Activated CD4-positive, alpha-beta T cell treated with anti-CD3 and anti-CD28 coated beads for 36 hours (primary cell): Measurements from ENCODE around the gene CLCN1. TPM values are rescaled to one million over a fixed set of nuclear protein-coding genes. Genes with fewer than 3 reads are reported as not detected.
A peak's percentile ranks its signal among the peaks of the same experiment; 100 is the strongest.

Experiments used
- ATAC-seq: fragments of 200-7000 bp; cut with Tn5 transposase; one replicate; pipeline ENCODE4 v1.10.0; 2021; ENCODE audit warnings: mild to moderate bottlenecking, moderate library complexity
- CTCF ChIA-PET: fragments of 350-600 bp; sonication (Branson Sonifier 250); formaldehyde crosslinking; loops from one replicate; lab custom pipeline; 2021; ENCODE audit warnings: antibody characterized with exemption; lab: Charles Lee
- POLR2A ChIA-PET: fragments of 350-600 bp; sonication (Branson Sonifier 250); formaldehyde crosslinking; loops from one replicate; lab custom pipeline; 2021; ENCODE audit warnings: antibody characterized with exemption, inconsistent platforms; lab: Charles Lee
- DNase-seq: peaks from one replicate; pipeline ENCODE4 v3.0.0-alpha.2; 2020
- H3K27ac Mint-ChIP-seq: one replicate; pipeline ENCODE4 v1.8.0; 2021; ENCODE audit warnings: mixed read lengths
- H3K27me3 Mint-ChIP-seq: one replicate; pipeline ENCODE4 v1.8.0; 2021; ENCODE audit warnings: mixed read lengths
- H3K36me3 Mint-ChIP-seq: one replicate; pipeline ENCODE4 v1.8.0; 2021; ENCODE audit warnings: low read depth, mixed read lengths
- H3K4me1 Mint-ChIP-seq: one replicate; pipeline ENCODE4 v1.8.0; 2021; ENCODE audit warnings: mixed read lengths
- H3K4me3 Mint-ChIP-seq: one replicate; pipeline ENCODE4 v1.8.0; 2021; ENCODE audit warnings: mild to moderate bottlenecking, moderate library complexity, mixed read lengths
- H3K9me3 Mint-ChIP-seq: one replicate; pipeline ENCODE4 v1.8.0; 2021; ENCODE audit warnings: low read depth, mixed read lengths
- intact Hi-C, 2 experiments: fragments of 100-400 bp; cut with DNase I in 1 of 2; cut with micrococcal nuclease in 1 of 2; formaldehyde crosslinking; loops; one replicate each; pipeline versions ENCODE4 v1.14.2 to v1.15.1; 2022 to 2024; cut with DNase I, micrococcal nuclease
- total RNA-seq, 2 experiments: library from RNA; stranded (reverse); gene quantifications; one replicate each; pipeline ENCODE4 v1.2.3, GENCODE V29; 2021

Gene CLCN1
- total RNA-seq, 2 experiments from 2014 or later, result 0.07 to 0.09 TPM

DNA sequence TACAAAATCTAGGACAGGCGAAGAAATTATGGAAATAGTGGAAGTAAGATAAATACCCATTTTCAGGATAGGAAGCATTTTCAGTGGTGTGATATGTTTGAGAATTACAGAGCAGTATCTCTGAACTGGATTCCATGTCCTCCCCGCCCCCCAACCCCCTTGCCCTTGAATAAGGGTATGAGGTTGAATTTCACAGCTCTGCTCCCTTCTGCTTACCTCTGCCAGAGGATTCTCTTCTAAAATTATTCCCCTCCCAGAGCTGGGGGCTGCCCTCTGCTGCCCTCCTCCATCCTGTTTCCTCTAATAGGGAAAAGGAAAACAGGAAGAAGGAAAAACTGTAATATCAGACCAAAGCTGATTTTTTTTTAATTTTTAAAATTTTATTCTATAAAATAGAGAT is 7.3 kb upstream of the CLCN1 start:
- ChIA-PET POLR2A (interaction anchor here (0.7 to 2.5 kb wide), 3 partner anchors 15 to 68 kb away, joined by 3 to 9 read pairs (median 5); no protein-coding TSS in a partner anchor), CTCF (interaction anchor here (0.5 to 3.1 kb wide), 9 partner anchors 8 to 705 kb away, joined by 3 to 26 read pairs (median 4); no protein-coding TSS in a partner anchor)
- H3K9me3 Mint-ChIP-seq, result no peaks in the 10 kb centered on the region
- peaks cover 48% of the 10 kb centered on the region for H3K4me1 Mint-ChIP-seq
- H3K4me3 Mint-ChIP-seq, result no peak overlapping the region
- H3K27ac Mint-ChIP-seq, result peak overlapping the region; percentile 2
- intact Hi-C loops, result loop anchor here in 1 of 2 experiments (5.0 kb wide), 1 partner anchor 109 kb away; no protein-coding TSS in a partner anchor
- H3K27me3 Mint-ChIP-seq, result no peaks in the 10 kb centered on the region
- ATAC-seq, result no peak
- H3K36me3 Mint-ChIP-seq, result peaks cover 54% of the 10 kb centered on the region
- no peak for DNase-seq

DNA sequence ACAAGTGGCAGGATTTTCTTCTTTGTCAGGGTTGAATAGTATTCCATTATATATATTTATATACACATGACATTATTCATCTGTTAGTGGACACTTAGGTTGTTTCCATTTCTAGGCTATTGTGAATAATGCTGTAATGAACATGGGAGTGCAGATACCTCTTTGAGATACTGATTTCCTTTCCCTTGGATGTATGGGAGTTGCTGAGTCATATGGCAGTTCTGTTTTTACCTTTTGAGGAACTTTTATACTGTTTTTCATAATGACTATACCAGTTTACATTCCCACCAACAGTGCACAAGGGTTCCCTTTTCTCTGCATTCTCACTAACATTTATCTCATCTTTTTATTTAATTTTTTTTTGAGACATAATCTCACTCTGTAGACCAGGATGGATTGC is 1.8 kb upstream of the CLCN1 start:
- no peak overlapping the region for H3K27ac Mint-ChIP-seq
- H3K9me3 Mint-ChIP-seq, result no peaks in the 10 kb centered on the region
- peaks cover 18% of the 10 kb centered on the region for H3K4me1 Mint-ChIP-seq
- H3K36me3 Mint-ChIP-seq, result peaks cover 8% of the 10 kb centered on the region
- DNase-seq (no peak), ATAC-seq (no peak)
- intact Hi-C loops, result no loop called here
- POLR2A ChIA-PET, result no interaction called here
- no peaks in the 10 kb centered on the region for H3K27me3 Mint-ChIP-seq
- CTCF ChIA-PET, result no interaction called here
- H3K4me3 Mint-ChIP-seq, result no peak overlapping the region

DNA sequence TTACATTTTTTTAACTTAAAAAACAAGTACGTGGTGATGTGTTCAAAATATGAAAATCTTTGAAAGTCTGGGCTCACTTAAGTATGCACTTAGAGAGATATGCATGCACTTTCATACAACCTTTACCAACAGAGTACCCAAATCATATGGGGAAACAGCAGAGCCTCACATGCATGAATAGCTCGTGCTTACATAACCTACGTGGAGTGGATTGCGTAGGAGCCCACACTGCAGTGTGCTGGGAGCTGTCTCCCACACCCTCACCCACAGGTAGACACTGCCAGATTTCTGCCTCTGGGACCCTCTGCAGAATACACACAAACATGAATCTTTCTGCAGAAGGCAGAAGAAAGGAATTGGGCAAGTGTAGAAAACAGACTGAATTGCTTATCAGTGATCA is 581 bp downstream of the CLCN1 start:
- DNase-seq, result no peak
- no peak overlapping the region for H3K4me3 Mint-ChIP-seq
- no peaks in the 10 kb centered on the region for H3K27me3 Mint-ChIP-seq
- CTCF ChIA-PET, result interaction anchor here (0.7 to 0.9 kb wide), 3 partner anchors 11 to 20 kb away, joined by 3 read pairs; no protein-coding TSS in a partner anchor
- POLR2A ChIA-PET, result interaction anchor here (0.6 kb wide), 1 partner anchor 10 kb away, joined by 3 read pairs; no protein-coding TSS in a partner anchor
- no peaks in the 10 kb centered on the region for H3K4me1 Mint-ChIP-seq
- H3K27ac Mint-ChIP-seq, result no peak overlapping the region
- intact Hi-C loops, result no loop called here
- H3K9me3 Mint-ChIP-seq, result no peaks in the 10 kb centered on the region
- no peaks in the 10 kb centered on the region for H3K36me3 Mint-ChIP-seq
- no peak for ATAC-seq

DNA sequence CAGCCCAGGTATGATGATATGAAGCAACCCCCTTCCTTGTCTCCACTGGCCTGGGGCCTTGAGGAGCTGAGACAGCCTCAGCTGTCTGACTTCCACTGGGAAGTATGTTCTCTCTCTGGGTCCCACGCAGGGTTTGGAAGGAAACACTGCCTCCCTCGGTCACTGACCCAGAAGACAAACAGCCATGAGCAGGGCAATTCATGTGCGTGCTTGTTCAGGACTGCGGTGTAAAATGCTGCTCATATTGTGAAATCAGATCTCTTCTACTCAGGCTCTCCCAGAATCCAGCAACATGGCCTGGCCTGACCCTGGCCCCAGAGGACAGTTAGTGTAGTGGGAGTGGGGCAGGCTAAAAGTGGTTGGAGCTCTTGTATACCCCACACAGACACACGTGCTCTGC is 2.8 kb downstream of the CLCN1 start:
- Mint-ChIP-seq H3K9me3 (no peaks in the 10 kb centered on the region), H3K27me3 (no peaks in the 10 kb centered on the region), H3K4me1 (no peaks in the 10 kb centered on the region), H3K27ac (no peak overlapping the region), H3K4me3 (no peak overlapping the region), H3K36me3 (no peaks in the 10 kb centered on the region)
- ATAC-seq (no peak), DNase-seq (no peak)
- POLR2A ChIA-PET, result no interaction called here
- CTCF ChIA-PET, result interaction anchor here (0.5 to 1.0 kb wide), 2 partner anchors 10 to 98 kb away, joined by 3 to 4 read pairs; no protein-coding TSS in a partner anchor
- intact Hi-C loops, result no loop called here

DNA sequence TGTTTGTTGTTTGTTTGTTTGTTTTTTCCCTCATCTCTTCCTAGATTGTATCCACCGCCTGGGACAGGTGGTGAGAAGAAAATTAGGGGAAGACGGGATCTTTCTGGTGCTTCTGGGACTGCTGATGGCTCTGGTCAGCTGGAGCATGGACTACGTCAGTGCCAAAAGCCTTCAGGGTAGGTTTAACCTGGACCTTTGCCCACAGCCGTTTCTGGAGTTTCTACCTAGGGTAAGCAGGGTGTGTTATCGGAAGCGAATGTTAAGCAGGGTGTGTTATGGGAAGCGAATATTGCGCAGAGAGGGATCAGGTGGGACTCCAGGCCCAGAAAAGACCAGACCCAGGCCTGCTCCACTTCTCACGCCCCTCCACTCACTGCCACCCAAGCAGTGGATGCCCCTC is 4.7 kb downstream of the CLCN1 start:
- DNase-seq (no peak), ATAC-seq (no peak)
- H3K27ac Mint-ChIP-seq, result no peak overlapping the region
- H3K9me3 Mint-ChIP-seq, result no peaks in the 10 kb centered on the region
- ChIA-PET CTCF (no interaction called here), POLR2A (no interaction called here)
- H3K4me1 Mint-ChIP-seq, result peaks cover 5% of the 10 kb centered on the region
- H3K4me3 Mint-ChIP-seq, result no peak overlapping the region
- H3K36me3 Mint-ChIP-seq, result no peaks in the 10 kb centered on the region
- intact Hi-C loops, result no loop called here
- H3K27me3 Mint-ChIP-seq, result no peaks in the 10 kb centered on the region

DNA sequence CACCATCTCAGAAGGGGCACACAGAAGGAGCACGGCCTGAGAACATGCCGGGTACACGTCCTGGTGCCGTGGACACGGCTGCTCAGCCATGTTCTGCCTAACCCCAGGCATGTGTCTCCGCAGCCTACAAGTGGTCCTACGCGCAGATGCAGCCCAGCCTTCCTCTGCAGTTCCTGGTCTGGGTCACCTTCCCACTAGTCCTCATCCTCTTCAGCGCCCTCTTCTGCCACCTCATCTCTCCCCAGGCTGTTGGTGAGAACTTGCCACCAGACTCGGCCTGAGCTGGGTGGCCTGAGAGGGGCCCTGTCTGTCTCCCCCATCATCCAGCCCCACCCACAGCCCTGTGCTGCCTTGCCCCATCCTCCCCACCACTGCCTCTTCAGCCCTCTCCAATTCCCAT is 5.3 kb downstream of the CLCN1 start:
- no peak overlapping the region for H3K4me3 Mint-ChIP-seq

DNA sequence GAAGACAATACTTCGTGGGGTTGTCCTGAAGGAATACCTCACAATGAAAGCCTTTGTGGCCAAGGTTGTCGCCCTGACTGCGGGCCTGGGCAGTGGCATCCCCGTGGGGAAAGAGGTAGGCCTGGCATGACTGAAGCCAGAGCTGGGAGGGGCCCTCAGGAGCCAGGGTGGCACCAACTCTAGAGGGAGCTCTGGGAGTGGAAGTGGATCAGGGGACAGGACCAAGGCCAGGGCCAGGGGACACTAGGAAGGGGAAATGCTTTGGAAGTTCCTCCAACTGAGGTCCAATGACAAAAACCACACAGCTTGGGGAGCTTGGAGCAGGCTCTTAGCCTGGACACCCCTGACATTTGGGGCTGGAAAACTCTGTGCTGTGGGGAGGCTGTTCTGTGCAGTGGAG is 5.8 kb downstream of the CLCN1 start:
- Mint-ChIP-seq H3K4me1 (peaks cover 5% of the 10 kb centered on the region), H3K9me3 (no peaks in the 10 kb centered on the region), H3K27ac (no peak overlapping the region), H3K27me3 (no peaks in the 10 kb centered on the region), H3K4me3 (no peak overlapping the region), H3K36me3 (no peaks in the 10 kb centered on the region)
- ChIA-PET CTCF (interaction anchor here (0.7 kb wide), 1 partner anchor 23 kb away, joined by 3 read pairs; no protein-coding TSS in a partner anchor), POLR2A (no interaction called here)
- intact Hi-C loops, result no loop called here
- ATAC-seq (peak; percentile 42), DNase-seq (no peak)

More for the DNA sequence above, 5.3 kb downstream of the CLCN1 start:
- ATAC-seq (no peak), DNase-seq (no peak)
- Mint-ChIP-seq H3K27ac (no peak overlapping the region), H3K27me3 (no peaks in the 10 kb centered on the region), H3K4me1 (peaks cover 5% of the 10 kb centered on the region), H3K9me3 (no peaks in the 10 kb centered on the region), H3K36me3 (no peaks in the 10 kb centered on the region)
- ChIA-PET POLR2A (no interaction called here), CTCF (no interaction called here)
- intact Hi-C loops, result no loop called here

DNA sequence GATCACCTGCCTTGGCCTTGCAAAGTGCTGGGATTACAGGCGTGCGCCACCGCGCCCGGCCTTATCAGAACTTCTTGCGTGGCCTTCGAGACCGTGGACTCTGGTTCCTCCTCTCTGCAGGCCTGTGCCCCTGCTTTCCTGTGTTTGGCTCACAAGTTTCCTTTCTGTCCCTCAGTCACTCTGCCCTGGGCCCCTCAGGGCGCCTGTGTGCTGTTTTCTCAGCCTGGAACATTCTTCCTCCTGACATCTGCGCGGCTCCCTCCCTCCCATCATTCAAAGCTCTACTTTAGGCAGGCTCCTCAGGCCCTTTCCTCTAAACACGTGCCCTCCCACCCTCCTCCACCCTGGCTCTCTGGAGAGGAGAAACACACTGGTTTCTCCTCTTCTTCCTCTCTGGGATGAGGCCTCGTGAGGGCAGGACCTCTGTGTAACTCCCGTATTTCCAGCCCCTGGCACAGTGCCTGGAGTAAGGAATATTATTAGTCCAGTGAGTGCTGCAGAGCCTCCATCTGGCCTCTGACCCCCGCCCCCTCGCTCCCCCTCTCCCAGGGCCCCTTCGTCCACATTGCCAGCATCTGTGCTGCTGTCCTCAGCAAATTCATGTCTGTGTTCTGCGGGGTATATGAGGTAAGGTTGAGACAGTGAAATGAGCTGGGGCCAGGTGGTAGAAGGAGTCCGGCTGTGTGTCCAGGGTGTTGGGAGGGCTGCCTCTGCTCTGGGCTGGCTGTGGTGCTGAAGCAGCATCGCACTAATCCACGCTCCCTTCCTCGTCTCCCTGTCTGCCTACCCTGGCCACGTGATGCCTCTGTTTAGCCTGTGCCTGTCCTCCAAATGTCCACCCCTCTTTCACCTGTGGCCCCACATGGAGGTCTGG is 7.1 kb downstream of the CLCN1 start:
- no peak overlapping the region for H3K4me3 Mint-ChIP-seq
- POLR2A ChIA-PET, result no interaction called here
- ATAC-seq (no peak), DNase-seq (no peak)
- H3K27ac Mint-ChIP-seq, result no peak overlapping the region
- H3K27me3 Mint-ChIP-seq, result no peaks in the 10 kb centered on the region
- intact Hi-C loops, result no loop called here
- CTCF ChIA-PET, result no interaction called here
- H3K9me3 Mint-ChIP-seq, result no peaks in the 10 kb centered on the region
- no peaks in the 10 kb centered on the region for H3K36me3 Mint-ChIP-seq
- H3K4me1 Mint-ChIP-seq, result peaks cover 5% of the 10 kb centered on the region

DNA sequence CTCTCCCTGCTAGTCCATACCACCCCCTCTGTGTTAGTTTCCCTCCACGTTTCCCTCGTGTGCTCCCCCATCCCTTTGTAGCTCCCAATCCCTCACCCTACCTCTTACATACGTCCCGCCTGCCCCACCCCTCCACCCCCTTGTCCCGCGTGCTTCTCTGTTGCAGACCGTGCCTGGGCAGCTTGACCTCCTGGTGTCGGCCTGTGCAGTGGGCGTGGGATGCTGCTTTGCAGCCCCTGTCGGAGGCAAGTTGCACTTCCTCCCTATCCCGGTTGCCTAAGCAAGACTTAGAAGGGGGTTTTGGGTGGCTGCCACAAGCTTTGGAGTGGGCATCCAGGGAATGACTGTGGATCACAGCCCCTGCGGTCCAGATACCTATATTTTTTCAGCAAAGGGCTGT is 7.7 kb downstream of the CLCN1 start:
- Mint-ChIP-seq H3K9me3 (no peaks in the 10 kb centered on the region), H3K27ac (no peak overlapping the region), H3K4me3 (no peak overlapping the region), H3K4me1 (peaks cover 5% of the 10 kb centered on the region), H3K27me3 (no peaks in the 10 kb centered on the region), H3K36me3 (no peaks in the 10 kb centered on the region)
- CTCF ChIA-PET, result no interaction called here
- intact Hi-C loops, result no loop called here
- DNase-seq, result no peak
- POLR2A ChIA-PET, result no interaction called here
- no peak for ATAC-seq

DNA sequence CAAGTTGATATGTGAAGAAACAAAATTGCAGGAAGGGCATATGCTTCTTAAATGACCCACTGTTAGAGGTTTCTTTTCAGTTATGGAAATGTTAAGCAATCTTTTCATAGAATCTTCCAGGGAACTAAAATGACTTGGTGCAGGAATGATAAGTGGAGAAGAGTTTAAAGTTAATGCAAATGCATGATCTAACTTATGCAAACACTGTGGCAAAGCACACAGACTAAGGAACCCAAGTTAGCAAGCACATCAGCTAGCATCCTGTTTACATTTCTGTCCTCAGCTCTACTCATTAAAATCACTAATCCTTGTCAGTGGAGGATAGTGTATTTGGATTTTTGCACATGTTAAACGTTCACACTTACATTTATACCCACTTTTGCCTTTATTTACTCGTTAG is 9.3 kb downstream of the CLCN1 start:
- Mint-ChIP-seq H3K27ac (no peak overlapping the region), H3K4me3 (no peak overlapping the region), H3K36me3 (no peaks in the 10 kb centered on the region), H3K4me1 (peaks cover 5% of the 10 kb centered on the region), H3K9me3 (no peaks in the 10 kb centered on the region), H3K27me3 (no peaks in the 10 kb centered on the region)
- ATAC-seq (no peak), DNase-seq (no peak)
- ChIA-PET POLR2A (no interaction called here), CTCF (no interaction called here)
- intact Hi-C loops, result no loop called here

DNA sequence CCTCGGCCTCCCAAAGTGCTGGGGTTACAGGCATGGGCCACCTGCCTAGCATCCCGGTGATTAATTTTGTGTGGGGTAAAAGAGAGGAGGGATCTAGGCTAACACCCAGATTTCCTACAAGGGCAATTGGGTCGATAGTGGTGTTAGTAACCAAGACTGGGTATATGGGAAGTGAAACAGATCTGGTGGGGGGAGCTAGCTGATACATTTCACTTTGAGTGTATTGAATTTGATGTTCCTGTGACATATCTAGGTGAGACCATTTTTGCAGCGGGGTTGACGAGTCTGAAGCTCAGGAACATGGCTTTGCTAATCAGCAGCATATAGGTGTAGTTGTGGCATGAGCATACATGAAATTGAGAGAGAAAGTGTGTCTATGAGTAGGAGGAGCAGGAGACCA is 12.0 kb downstream of the CLCN1 start:
- DNase-seq (no peak), ATAC-seq (no peak)
- Mint-ChIP-seq H3K27me3 (no peaks in the 10 kb centered on the region), H3K4me3 (no peak overlapping the region), H3K9me3 (no peaks in the 10 kb centered on the region), H3K4me1 (peaks cover 5% of the 10 kb centered on the region), H3K36me3 (no peaks in the 10 kb centered on the region), H3K27ac (no peak overlapping the region)
- intact Hi-C loops, result no loop called here
- POLR2A ChIA-PET, result no interaction called here
- CTCF ChIA-PET, result interaction anchor here (0.8 kb wide), 1 partner anchor 19 kb away, joined by 4 read pairs; no protein-coding TSS in a partner anchor
